Medulla oblongata (tissue), 1 donor: ENCODE data around the gene CLC.
"Not testable (repeated sequence)": the region's sequence is repeated elsewhere in the genome, so short reads cannot be mapped to it uniquely, and the experiment has no call there.

Experiments used
- DNase-seq: peaks from one replicate; pipeline ENCODE4 v3.0.0-alpha.2; 2015; ENCODE audit errors: extremely low spot score

The CLC gene

DNA sequence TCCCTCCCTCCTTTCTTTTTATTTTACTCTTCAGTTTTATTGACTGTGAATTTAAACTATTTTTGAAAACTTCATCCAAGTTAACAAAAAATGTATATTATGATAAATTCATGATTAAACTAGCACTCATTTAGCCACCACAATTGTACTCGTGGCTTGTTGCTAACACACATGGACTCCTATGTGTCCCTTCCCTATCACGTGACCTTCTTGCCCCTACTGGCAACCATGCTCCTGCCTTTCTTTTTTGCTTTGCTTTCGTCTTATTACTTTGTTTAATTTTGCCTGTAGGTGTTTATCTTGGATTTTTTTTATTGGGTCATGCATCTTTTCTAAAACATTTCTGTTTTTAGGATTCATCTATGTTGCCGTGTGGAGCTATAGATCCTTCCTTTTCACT, 8.2 kb downstream of the CLC start:
- no peak for DNase-seq

- no peak for DNase-seq
Observed at GRCh38 chr19:39728040-39728439, 9.8 kb downstream of the CLC start.

DNA sequence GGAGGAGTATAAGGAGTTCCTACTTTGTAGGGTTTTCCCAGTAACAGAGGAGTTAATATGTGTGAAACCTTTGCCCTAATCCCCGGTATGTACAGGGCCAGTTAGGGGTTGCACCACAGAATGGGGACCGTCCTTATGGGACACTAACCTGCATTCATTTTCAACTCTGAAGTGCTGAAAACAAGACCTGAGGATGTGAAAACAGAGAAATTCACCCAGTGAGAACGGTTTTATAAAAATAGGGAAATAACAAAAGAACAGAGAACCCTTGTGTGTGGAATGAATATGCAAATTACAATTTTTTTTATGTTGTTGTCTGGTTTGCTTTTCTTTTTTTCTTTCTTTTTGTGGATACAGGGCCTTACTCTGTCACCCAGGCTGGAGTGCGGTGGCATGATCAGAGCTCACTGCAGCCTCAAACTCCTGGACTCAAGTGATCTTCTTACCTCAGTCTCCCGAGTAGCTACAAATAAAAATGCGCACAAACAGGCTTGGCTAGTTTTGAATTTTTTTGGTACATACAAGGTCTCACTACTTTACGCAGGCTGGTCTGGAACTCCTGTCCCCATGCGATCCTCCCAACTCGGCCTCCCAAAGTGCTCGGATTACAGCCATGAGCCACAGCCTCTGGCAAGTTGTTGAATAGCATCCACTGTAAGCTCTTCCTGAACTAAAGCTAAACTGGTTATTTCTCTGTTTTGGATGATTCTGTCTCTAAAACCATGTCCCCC, 10.6 kb downstream of the CLC start:
- DNase-seq = no peak

DNA sequence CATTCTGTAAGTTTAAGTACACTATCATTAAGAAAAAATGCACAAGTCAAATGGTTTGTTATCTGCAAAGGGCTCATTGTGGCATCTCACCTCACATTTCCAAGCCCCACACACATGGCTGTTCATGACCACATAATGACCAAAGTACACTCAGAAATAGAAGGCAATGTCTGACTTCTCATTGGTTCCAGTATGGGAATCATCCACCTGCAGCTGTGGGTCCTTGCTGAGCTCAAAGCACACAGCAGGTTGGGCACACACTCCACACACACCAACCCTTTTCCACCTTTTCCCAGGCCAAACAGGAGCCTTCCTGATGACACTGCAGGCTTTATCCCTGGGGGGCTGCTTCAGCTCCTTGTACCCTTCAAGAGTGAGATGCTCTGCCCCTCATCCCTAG, 11.8 kb downstream of the CLC start:
- no peak for DNase-seq

- not testable (repeated sequence) for DNase-seq
Observed at GRCh38 chr19:39720144-39720543, 17.7 kb downstream of the CLC start.

DNA sequence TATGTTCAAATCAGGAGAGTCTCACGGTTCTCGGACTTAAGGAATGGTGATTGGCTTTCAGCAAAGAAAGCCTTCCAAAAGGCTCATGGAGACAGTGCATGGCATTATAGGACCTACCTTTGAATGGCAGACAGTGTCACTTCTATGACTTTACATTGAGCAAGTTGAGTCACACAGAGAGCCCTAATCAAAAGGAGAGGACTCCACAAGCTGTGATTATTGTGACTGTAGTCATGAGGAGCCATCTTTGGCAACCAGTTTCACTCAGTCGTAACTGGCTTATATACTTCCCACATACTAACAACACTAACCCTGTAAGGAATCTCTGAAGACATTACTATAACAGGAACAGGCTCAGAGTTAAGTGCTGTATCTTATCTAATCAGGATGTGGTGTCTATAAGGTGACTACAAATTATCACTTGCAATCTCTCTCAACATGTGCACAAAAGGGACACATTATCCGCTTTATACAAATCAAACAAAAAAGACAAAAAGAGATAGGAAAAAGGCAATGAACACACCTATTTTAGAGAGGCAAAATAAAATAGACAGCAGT, 27.4 kb downstream of the CLC start:
- no peak for DNase-seq

DNA sequence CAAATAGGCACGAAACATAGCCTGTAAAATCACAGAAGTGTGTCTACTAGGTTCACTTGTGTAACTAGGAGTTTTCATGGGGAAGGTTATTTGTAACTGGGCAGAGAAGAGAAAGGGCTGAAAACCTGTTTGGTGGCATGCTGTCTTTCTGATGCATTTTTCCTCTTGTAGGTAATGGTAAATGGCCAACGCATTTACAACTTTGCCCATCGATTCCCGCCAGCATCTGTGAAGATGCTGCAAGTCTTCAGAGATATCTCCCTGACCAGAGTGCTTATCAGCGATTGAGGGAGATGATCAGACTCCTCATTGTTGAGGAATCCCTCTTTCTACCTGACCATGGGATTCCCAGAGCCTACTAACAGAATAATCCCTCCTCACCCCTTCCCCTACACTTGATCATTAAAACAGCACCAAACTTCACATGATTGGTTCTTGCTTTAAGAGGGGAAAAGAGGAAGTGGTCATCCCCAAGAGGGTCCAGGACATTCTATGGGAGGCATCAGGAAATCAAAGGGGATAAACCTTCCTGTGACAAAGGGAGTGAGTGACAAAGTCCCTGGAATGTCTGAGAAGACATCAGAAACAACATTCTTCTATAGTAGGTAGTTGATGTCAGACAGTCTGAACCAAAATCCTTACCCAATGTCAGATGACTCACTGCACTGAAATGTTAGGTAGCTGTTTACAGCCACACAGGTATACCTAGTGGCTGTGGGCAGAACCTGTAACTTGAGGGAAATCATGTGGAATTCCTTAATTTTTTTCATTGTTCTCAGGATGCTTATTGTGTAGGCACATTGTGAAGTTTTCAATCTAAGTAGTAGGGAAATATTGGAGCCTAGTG, 28.6 kb downstream of the CLC start:
- DNase-seq = no peak

GRCh38 chr19:39708594-39708993, 29.2 kb downstream of the CLC start:
- DNase-seq = no peak

GRCh38 chr19:39705578-39706188, 32.1 kb downstream of the CLC start:
- DNase-seq = no peak

- DNase-seq = no peak
Observed at GRCh38 chr19:39704181-39705044, 33.4 kb downstream of the CLC start, which contains the start of gene LGALS14. LGALS14 (plus strand) TSS chr19:39704481; CDS start chr19:39704529, 48 bp downstream.

- DNase-seq = no peak
Observed at GRCh38 chr19:39701291-39701690, 36.5 kb downstream of the CLC start.

DNA sequence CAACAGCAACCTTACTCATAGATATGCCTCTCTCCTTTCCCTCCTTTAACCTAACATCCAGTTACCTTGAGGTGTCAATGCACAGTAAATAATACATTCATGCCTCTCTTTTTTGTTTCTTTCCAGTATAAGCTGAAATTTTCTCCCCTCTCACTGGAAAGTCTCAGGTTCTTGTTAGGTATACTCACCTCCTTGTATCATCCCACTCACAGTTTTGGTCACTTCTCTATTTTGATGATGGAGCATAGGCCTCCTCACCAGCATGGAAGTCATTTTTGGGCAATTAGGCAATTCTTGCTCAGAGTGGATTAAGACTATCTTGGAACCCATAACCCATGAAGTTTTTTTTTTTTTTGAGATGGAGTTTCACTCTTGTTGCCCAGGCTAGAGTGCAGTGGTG, 39.3 kb downstream of the CLC start:
- no peak for DNase-seq

DNA sequence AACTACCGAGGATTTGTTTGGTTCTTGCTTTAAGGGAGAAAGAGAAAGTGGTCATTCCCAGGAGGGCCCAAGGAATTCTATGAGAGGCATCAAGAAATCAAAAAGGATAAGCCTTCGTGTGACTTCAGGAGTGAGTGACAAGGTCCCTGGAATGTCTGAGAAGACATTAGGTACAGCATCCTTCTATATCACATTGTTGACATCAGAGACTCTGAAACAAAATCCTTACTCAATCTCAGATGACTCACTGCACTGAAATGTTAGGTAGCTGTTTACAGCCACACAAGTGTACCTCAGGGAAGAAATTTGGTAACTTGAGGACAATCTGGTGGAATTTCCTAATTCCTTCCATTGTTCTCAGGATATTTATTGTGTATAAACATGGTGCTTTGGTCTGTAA, 41.4 kb downstream of the CLC start:
- DNase-seq = no peak

GRCh38 chr19:39695759-39696158, 42.1 kb downstream of the CLC start:
- DNase-seq = no peak

DNA sequence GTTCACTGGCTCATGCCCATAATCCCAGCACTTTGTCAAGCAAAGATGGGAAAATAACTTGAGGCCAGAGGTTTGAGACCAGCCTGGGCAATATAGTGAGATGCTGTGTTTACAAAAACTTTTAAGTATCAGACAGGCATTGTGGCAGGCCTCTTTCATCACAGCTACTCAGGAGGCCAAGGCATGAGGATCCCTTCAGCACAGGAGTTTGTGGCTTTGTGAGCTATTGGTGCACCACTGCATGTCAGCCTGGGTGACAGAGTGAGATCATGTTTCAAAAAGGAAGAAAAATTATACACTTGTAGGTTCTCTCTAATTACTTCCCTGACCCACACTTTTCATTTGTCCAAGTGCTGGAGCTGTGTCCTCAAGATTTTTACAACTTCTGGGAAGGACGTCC, 45.0 kb downstream of the CLC start:
- DNase-seq = no peak

DNA sequence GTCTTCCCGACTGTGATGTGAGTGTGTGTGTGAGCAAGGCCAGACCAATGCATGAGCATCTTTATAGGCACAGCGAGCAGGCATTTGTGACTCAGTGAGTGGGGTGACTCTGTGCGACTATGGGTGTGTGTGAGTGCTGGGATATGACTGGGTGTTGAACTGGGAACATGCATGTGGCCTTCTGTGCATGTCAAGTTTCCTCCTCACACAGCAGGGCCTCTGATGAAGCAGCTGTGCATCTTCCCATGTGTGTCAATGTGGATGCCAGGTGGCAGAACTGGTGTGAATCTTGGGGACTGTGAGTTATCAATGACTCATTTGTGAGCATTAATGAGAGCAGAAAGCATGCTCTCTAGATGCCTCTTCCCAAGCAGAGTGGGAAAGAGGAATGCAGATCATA, 45.7 kb downstream of the CLC start:
- DNase-seq = no peak

DNA sequence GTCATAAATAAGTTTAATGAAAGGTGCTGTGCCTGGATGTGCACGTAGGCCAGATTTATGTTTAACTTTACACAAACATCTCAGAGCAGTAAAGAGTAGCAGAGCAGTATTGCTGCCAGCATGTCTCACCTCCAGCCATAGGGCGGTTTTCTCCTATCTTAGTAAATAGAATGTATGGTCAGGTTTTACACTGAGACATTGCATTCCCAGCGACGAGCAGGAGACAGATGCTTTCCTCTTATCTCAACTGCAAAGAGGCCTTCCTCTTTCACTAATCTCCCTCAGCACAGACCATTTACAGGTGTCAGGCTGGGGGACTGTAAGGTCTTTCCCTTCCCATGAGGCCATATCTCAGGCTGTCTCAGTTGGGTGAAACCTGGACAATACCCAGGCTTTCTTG, 49.2 kb downstream of the CLC start:
- DNase-seq = not testable (repeated sequence)

- DNase-seq = no peak
Observed at GRCh38 chr19:39686739-39687138, 51.1 kb downstream of the CLC start.

DNA sequence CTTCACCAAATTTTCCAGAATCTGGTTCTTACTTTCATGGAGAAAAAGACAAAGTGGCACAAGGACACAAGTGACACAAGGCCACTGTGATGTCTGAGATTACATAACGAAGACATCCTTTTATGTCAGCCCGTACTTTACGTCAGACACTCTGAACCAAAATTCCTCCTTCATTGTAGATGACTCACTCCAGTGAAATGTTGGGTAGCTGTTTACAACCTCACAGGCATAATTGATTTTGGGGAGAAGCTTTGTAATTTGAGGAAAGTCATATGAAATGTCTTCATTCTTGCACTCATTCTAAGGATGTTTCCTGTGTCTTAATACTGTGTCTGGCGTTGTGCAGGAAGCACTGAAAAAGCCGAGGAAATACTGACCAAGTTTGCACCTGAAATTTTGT, 53.6 kb downstream of the CLC start:
- DNase-seq = no peak

DNA sequence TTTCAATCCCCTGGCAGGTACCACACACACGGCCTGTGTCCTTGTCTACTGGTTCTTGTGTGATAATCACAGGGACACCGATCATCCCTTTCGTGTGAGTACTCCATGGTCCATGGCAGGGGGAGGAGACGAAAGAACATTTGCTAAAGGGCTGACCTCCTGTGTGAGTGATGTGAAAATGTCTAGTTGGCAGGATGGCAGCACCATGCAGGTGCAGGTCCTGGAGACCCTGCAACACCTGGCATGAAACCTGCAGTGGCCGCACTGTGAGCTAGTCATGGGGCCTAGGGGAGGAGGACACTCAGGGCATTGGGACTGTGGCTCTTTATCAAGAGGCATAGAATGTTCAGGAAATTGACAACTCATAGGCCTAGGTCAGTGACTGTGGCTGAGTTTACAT, 56.4 kb downstream of the CLC start:
- DNase-seq = no peak
